CD4-positive, alpha-beta T cell treated with Interleukin-12 subunit alpha and Interleukin-12 subunit beta, for 1 hour (primary cell): ENCODE data around the gene SPAG16.

Source experiments
- DNase-seq: peaks from one replicate; pipeline ENCODE4 v3.0.0-alpha.2; 2020

Gene SPAG16

GRCh38 chr2:214311931-214312749 is 1027.9 kb downstream of the SPAG16 start:
- no peak for DNase-seq

GRCh38 chr2:214315324-214315723 is 1031.1 kb downstream of the SPAG16 start:
- DNase-seq: no peak

GRCh38 chr2:214320211-214320610 is 1035.9 kb downstream of the SPAG16 start:
- DNase-seq: no peak

GRCh38 chr2:214322662-214323061 is 1038.4 kb downstream of the SPAG16 start:
- no peak for DNase-seq

- no peak for DNase-seq
These were observed 1041.1 kb downstream of the SPAG16 start for GRCh38 chr2:214325404-214325803.

- DNase-seq: no peak
These were observed 1044.7 kb downstream of the SPAG16 start for GRCh38 chr2:214328941-214329340.

- no peak for DNase-seq
These were observed 1057.4 kb downstream of the SPAG16 start for GRCh38 chr2:214341646-214342045.

GRCh38 chr2:214358506-214358905 is 1074.2 kb downstream of the SPAG16 start:
- DNase-seq: no peak

GRCh38 chr2:214361116-214361515 is 1076.9 kb downstream of the SPAG16 start:
- no peak for DNase-seq

GRCh38 chr2:214365549-214365948 is 1081.3 kb downstream of the SPAG16 start:
- DNase-seq: no peak

- DNase-seq: no peak
These were observed 1082.9 kb downstream of the SPAG16 start for GRCh38 chr2:214367171-214367570.

- no peak for DNase-seq
These were observed 1092.5 kb downstream of the SPAG16 start for GRCh38 chr2:214376618-214377285.

GRCh38 chr2:214377286-214377624 is 1093.0 kb downstream of the SPAG16 start:
- DNase-seq: no peak

GRCh38 chr2:214378455-214379103 is 1094.3 kb downstream of the SPAG16 start:
- DNase-seq: no peak

- DNase-seq: no peak
These were observed 1095.0 kb downstream of the SPAG16 start for GRCh38 chr2:214379227-214379626.

- DNase-seq: no peak
These were observed 1096.4 kb downstream of the SPAG16 start for GRCh38 chr2:214380681-214381080.

GRCh38 chr2:214382229-214382628 is 1098.0 kb downstream of the SPAG16 start:
- DNase-seq: no peak

GRCh38 chr2:214386720-214387119 is 1102.5 kb downstream of the SPAG16 start:
- DNase-seq: no peak

GRCh38 chr2:214389334-214389733 is 1105.1 kb downstream of the SPAG16 start:
- no peak for DNase-seq

- no peak for DNase-seq
These were observed 1109.5 kb downstream of the SPAG16 start for GRCh38 chr2:214393796-214394195.

GRCh38 chr2:214395040-214395439 is 1110.8 kb downstream of the SPAG16 start:
- no peak for DNase-seq

- DNase-seq: no peak
These were observed 1117.3 kb downstream of the SPAG16 start for GRCh38 chr2:214401580-214401979.

GRCh38 chr2:214410128-214410775 is 1126.0 kb downstream of the SPAG16 start:
- DNase-seq: no peak
